C4-2B (cell line): ENCODE results near the gene ALDH1A2.
"Not testable (repeated sequence)": the region's sequence is repeated elsewhere in the genome, so short reads cannot be mapped to it uniquely, and the experiment has no call there.

Experiments used
- H3K27ac ChIP-seq: fragments of 450-650 bp; 2 replicates; pipeline ENCODE4 v1.5.1; 2017
- CTCF ChIP-seq: fragments of 450-650 bp; conservative IDR thresholded peaks from 2 replicates; pipeline ENCODE4 v1.5.1; 2017; ENCODE audit warnings: mild to moderate bottlenecking
- ZFX ChIP-seq: fragments of 450-650 bp; IDR thresholded peaks from 2 replicates; pipeline ENCODE4 v1.6.1; 2017

The ALDH1A2 gene

GRCh38 chr15:58039079-58040035 is 26.2 kb downstream of the ALDH1A2 start:
- TF ChIP-seq ZFX = no peak
- TF ChIP-seq CTCF = no peak
- no peak overlapping the region for H3K27ac ChIP-seq

GRCh38 chr15:58038426-58039078 is 27.0 kb downstream of the ALDH1A2 start:
- no peak overlapping the region for H3K27ac ChIP-seq
- TF ChIP-seq ZFX (no peak), CTCF (no peak)

DNA sequence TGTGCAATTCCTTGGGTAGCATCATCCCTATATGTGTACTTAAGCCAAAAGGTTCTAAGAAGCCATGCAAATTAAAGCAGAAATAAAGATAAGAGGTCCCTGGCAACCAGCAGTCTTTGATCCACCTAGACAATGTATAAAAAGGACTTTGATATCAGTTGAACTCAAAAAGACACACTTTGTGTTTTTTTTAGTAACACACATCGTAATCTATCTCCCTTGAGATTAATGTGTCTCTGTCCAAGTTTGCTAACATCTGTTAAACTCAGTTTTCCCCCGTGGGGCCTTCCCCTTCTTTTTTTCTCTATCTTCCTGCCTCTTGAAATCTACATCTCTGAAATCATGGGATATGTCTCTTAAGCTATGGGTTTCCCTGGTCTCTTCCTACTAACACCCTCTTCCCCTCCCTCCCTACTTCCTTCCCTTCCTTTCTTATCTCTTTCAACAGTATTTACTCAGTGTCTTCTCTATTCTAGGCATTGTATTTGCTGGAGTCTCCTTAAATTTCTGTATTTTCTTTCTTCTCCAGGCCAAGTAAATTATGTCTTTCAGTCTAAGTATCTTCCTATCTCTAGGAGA is 27.7 kb downstream of the ALDH1A2 start:
- H3K27ac ChIP-seq = no peak overlapping the region
- TF ChIP-seq CTCF (no peak), ZFX (no peak)

DNA sequence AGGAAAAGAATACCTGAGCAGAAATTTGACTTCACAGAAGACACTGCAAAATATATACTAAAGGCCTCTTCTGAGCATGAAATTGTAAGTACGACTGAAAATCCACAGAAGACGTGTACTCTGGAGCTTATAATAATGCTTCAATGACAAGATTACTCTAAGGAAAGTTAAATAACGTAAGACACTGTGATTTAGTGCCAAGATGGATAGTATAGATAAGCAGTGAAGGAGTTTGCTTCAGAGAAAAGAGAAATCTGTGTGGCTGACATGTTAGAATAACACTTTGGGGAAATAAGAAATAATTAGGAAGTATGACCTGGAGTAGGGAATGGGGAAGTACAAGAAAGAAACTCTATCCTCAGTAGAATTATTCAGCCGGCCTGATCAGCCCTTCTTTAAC is 28.9 kb downstream of the ALDH1A2 start:
- no peak for TF ChIP-seq ZFX
- no peak for TF ChIP-seq CTCF
- H3K27ac ChIP-seq = no peak overlapping the region

- not testable (repeated sequence) for H3K27ac ChIP-seq
Measured at GRCh38 chr15:58028392-58028791, 37.1 kb downstream of the ALDH1A2 start.

GRCh38 chr15:58026552-58026951 is 39.0 kb downstream of the ALDH1A2 start:
- no peak for TF ChIP-seq ZFX
- no peak for TF ChIP-seq CTCF
- H3K27ac ChIP-seq = no peak overlapping the region; the same call in 1 of the 2 replicates

DNA sequence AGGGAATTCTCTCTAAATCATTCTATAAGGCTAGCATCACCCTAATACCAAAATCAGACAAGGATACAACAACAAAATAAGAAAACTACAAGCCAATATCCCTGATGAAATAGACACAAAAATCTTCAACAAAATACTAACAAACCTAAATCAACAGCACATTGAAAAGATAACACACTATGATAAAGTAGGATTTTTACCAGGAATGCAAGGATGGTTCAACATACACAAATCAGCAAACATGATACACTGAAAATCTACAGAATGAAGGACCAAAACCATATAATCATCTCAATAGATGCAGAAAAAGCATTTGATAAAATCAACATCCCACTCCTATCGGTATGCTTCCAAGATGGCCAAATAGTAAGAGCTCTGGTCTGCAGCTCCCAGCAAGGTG is 39.5 kb downstream of the ALDH1A2 start:
- no peak for TF ChIP-seq ZFX
- H3K27ac ChIP-seq = no peak overlapping the region
